IPS DF 6.9 (cell line): Measurements from ENCODE around the gene CREM.

Experiments used
- DNase-seq: peaks from one replicate; pipeline ENCODE4 v3.0.0-alpha.2; 2013; ENCODE audit warnings: low read depth, low spot score
- H3K27ac ChIP-seq: one replicate; pipeline ENCODE4 v1.5.1; 2013; ENCODE audit warnings: low read length, control low read depth
- H3K27me3 ChIP-seq: 2 replicates; pipeline ENCODE4 v1.6.1; 2013; ENCODE audit warnings: mild to moderate bottlenecking, low read length; ENCODE audit not compliant: control insufficient read depth, insufficient read depth
- H3K36me3 ChIP-seq: 2 replicates; pipeline ENCODE4 v1.6.1; 2013; ENCODE audit warnings: low read length; ENCODE audit not compliant: control insufficient read depth, insufficient read depth
- H3K4me1 ChIP-seq: 2 replicates; pipeline ENCODE4 v1.6.1; 2013; ENCODE audit warnings: low read length; ENCODE audit not compliant: control insufficient read depth, insufficient read depth
- H3K4me3 ChIP-seq: 2 replicates; pipeline ENCODE4 v1.5.1; 2013; ENCODE audit warnings: mild to moderate bottlenecking, low read length
- H3K9me3 ChIP-seq: 2 replicates; pipeline ENCODE4 v1.6.1; 2013; ENCODE audit warnings: low read length, inconsistent platforms; ENCODE audit not compliant: control insufficient read depth, insufficient read depth
- WGBS: extraction: QIAGEN DNeasy Blood & Tissue Kit; methylation state at CpG from one replicate; pipeline ENCODE4 v1.1.7; 2013; ENCODE audit warnings: mixed read lengths, missing lambda C conversion rate; ENCODE audit not compliant: insufficient read length, insufficient coverage; 5-methylcytosine and 5-hydroxymethylcytosine counted together

The CREM gene

GRCh38 chr10:35232527-35232926 lies 105.9 kb downstream of the CREM start:
- DNase-seq, result no peak
- H3K36me3 ChIP-seq, result no peaks in the 10 kb centered on the region
- no peaks in the 10 kb centered on the region for H3K9me3 ChIP-seq
- WGBS, result no CpG with 5 or more reads among the region's 3 CpGs
- no peak overlapping the region for H3K27ac ChIP-seq
- no peaks in the 10 kb centered on the region for H3K4me1 ChIP-seq
- no peaks in the 10 kb centered on the region for H3K27me3 ChIP-seq
- no peak overlapping the region for H3K4me3 ChIP-seq

- no peak overlapping the region for H3K4me3 ChIP-seq
- H3K9me3 ChIP-seq, result no peaks in the 10 kb centered on the region
- no peaks in the 10 kb centered on the region for H3K27me3 ChIP-seq
- no peak for DNase-seq
- no peaks in the 10 kb centered on the region for H3K36me3 ChIP-seq
- WGBS, result no CpG with 5 or more reads among the region's 8 CpGs
- H3K27ac ChIP-seq, result no peak overlapping the region
- no peaks in the 10 kb centered on the region for H3K4me1 ChIP-seq
These were observed 107.4 kb downstream of the CREM start for GRCh38 chr10:35234073-35234472.

GRCh38 chr10:35236739-35237138 lies 110.1 kb downstream of the CREM start:
- Histone ChIP-seq H3K4me3 (no peak overlapping the region), H3K36me3 (no peaks in the 10 kb centered on the region), H3K9me3 (no peaks in the 10 kb centered on the region), H3K27me3 (no peaks in the 10 kb centered on the region), H3K4me1 (no peaks in the 10 kb centered on the region), H3K27ac (no peak overlapping the region)
- no CpG with 5 or more reads among the region's 3 CpGs for WGBS
- no peak for DNase-seq

- no peak for DNase-seq
These were observed 111.3 kb downstream of the CREM start for GRCh38 chr10:35237766-35238512.

GRCh38 chr10:35244549-35244948 lies 117.9 kb downstream of the CREM start:
- H3K4me1 ChIP-seq, result no peaks in the 10 kb centered on the region
- no peaks in the 10 kb centered on the region for H3K9me3 ChIP-seq
- H3K27ac ChIP-seq, result no peak overlapping the region
- no CpG with 5 or more reads among the region's 2 CpGs for WGBS
- DNase-seq, result no peak
- H3K27me3 ChIP-seq, result no peaks in the 10 kb centered on the region
- H3K36me3 ChIP-seq, result no peaks in the 10 kb centered on the region
- H3K4me3 ChIP-seq, result no peak overlapping the region

More at GRCh38 chr10:35237766-35238512, 111.3 kb downstream of the CREM start:
- Histone ChIP-seq H3K4me1 (no peaks in the 10 kb centered on the region), H3K9me3 (no peaks in the 10 kb centered on the region), H3K27me3 (no peaks in the 10 kb centered on the region), H3K4me3 (no peak overlapping the region), H3K36me3 (no peaks in the 10 kb centered on the region), H3K27ac (no peak overlapping the region)
- WGBS, result no CpG with 5 or more reads among the region's 15 CpGs

GRCh38 chr10:35246770-35247343 lies 120.2 kb downstream of the CREM start:
- Histone ChIP-seq H3K27ac (no peak overlapping the region), H3K27me3 (no peaks in the 10 kb centered on the region), H3K36me3 (no peaks in the 10 kb centered on the region), H3K4me1 (no peaks in the 10 kb centered on the region), H3K9me3 (no peaks in the 10 kb centered on the region), H3K4me3 (no peak overlapping the region)
- no CpG with 5 or more reads among the region's 8 CpGs for WGBS
- DNase-seq, result no peak

GRCh38 chr10:35251373-35252100 lies 124.9 kb downstream of the CREM start:
- no peak for DNase-seq
- H3K27me3 ChIP-seq, result no peaks in the 10 kb centered on the region
- H3K4me3 ChIP-seq, result no peak overlapping the region
- no CpG with 5 or more reads among the region's 6 CpGs for WGBS
- H3K9me3 ChIP-seq, result no peaks in the 10 kb centered on the region
- H3K36me3 ChIP-seq, result no peaks in the 10 kb centered on the region
- no peak overlapping the region for H3K27ac ChIP-seq
- H3K4me1 ChIP-seq, result no peaks in the 10 kb centered on the region

GRCh38 chr10:35257057-35257983 lies 130.7 kb downstream of the CREM start:
- WGBS, result no CpG with 5 or more reads among the region's 3 CpGs
- no peaks in the 10 kb centered on the region for H3K4me1 ChIP-seq
- no peak overlapping the region for H3K4me3 ChIP-seq
- no peaks in the 10 kb centered on the region for H3K9me3 ChIP-seq
- DNase-seq, result no peak
- no peak overlapping the region for H3K27ac ChIP-seq
- H3K36me3 ChIP-seq, result no peaks in the 10 kb centered on the region
- no peaks in the 10 kb centered on the region for H3K27me3 ChIP-seq

GRCh38 chr10:35259769-35260397 lies 133.2 kb downstream of the CREM start:
- WGBS, result no CpG with 5 or more reads among the region's 3 CpGs
- DNase-seq, result no peak
- Histone ChIP-seq H3K36me3 (no peaks in the 10 kb centered on the region), H3K27ac (no peak overlapping the region), H3K27me3 (no peaks in the 10 kb centered on the region), H3K4me1 (no peaks in the 10 kb centered on the region), H3K4me3 (no peak overlapping the region), H3K9me3 (no peaks in the 10 kb centered on the region)
